Glutamatergic neuron (in vitro differentiated cells): Measurements from ENCODE around the gene AOX1. TPM values are rescaled to one million over a fixed set of nuclear protein-coding genes. Genes with fewer than 3 reads are reported as not detected.

Source experiments
- DNase-seq: peaks from one replicate; pipeline ENCODE4 v3.0.0; 2022
- H3K27ac Mint-ChIP-seq: one replicate; pipeline ENCODE4 v1.8.0; 2020; ENCODE audit warnings: mild to moderate bottlenecking, mixed read lengths, inconsistent platforms; ENCODE audit not compliant: unreplicated experiment
- H3K27me3 Mint-ChIP-seq: one replicate; pipeline ENCODE4 v1.8.0; 2020; ENCODE audit warnings: mild to moderate bottlenecking, moderate library complexity, mixed read lengths, inconsistent platforms; ENCODE audit not compliant: unreplicated experiment
- H3K36me3 Mint-ChIP-seq: one replicate; pipeline ENCODE4 v1.8.0; 2020; ENCODE audit warnings: mild to moderate bottlenecking, mixed read lengths, inconsistent platforms; ENCODE audit not compliant: unreplicated experiment
- H3K4me1 Mint-ChIP-seq: one replicate; pipeline ENCODE4 v1.8.0; 2020; ENCODE audit warnings: mild to moderate bottlenecking, low read depth, mixed read lengths, inconsistent platforms; ENCODE audit not compliant: unreplicated experiment
- H3K4me3 Mint-ChIP-seq: one replicate; pipeline ENCODE4 v1.8.0; 2020; ENCODE audit warnings: mild to moderate bottlenecking, mixed read lengths, inconsistent platforms; ENCODE audit not compliant: unreplicated experiment
- H3K9me3 Mint-ChIP-seq: one replicate; pipeline ENCODE4 v1.8.0; 2020; ENCODE audit warnings: mild to moderate bottlenecking, moderate library complexity, mixed read lengths, inconsistent platforms; ENCODE audit not compliant: unreplicated experiment
- total RNA-seq: library from RNA; stranded (reverse); fragmentation: NEBNext Ultra II Directional; extraction: Animal tissue kit (Norgen Biotek cat#: 25700); gene quantifications from one replicate; pipeline ENCODE4 v1.2.1, GENCODE V29; 2021; ENCODE audit not compliant: unreplicated experiment
- TF ChIP-seq, protein P1 (sequence below): fragments of 200-600 bp; sonication (generic); IDR thresholded peaks from one replicate; pipeline ENCODE4 v1.5.0; 2021; ENCODE audit not compliant: partially characterized antibody, unreplicated experiment

Gene AOX1
- total RNA-seq, 1 donor from 2014 or later = 0.32 TPM

DNA sequence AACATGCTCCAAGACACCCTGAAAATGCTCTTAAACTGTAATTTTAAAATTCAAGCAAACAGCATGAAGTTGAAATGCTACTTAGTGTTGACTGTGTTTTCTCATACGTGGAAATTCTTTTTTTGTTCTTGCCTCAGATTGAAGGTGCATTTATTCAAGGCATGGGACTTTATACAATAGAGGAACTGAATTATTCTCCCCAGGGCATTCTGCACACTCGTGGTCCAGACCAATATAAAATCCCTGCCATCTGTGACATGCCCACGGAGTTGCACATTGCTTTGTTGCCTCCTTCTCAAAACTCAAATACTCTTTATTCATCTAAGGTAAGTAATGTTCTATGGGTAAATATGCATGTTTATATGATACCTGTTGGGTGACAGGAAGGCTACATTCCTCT lies 82.7 kb downstream of the AOX1 start:
- TF ChIP-seq, protein P1, sequence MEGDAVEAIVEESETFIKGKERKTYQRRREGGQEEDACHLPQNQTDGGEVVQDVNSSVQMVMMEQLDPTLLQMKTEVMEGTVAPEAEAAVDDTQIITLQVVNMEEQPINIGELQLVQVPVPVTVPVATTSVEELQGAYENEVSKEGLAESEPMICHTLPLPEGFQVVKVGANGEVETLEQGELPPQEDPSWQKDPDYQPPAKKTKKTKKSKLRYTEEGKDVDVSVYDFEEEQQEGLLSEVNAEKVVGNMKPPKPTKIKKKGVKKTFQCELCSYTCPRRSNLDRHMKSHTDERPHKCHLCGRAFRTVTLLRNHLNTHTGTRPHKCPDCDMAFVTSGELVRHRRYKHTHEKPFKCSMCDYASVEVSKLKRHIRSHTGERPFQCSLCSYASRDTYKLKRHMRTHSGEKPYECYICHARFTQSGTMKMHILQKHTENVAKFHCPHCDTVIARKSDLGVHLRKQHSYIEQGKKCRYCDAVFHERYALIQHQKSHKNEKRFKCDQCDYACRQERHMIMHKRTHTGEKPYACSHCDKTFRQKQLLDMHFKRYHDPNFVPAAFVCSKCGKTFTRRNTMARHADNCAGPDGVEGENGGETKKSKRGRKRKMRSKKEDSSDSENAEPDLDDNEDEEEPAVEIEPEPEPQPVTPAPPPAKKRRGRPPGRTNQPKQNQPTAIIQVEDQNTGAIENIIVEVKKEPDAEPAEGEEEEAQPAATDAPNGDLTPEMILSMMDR = no peak
- DNase-seq = no peak
- H3K4me1 Mint-ChIP-seq = no peaks in the 10 kb centered on the region
- peaks cover 2% of the 10 kb centered on the region for H3K27me3 Mint-ChIP-seq
- H3K4me3 Mint-ChIP-seq = no peak overlapping the region
- no peaks in the 10 kb centered on the region for H3K36me3 Mint-ChIP-seq
- H3K9me3 Mint-ChIP-seq = peaks cover 2% of the 10 kb centered on the region
- H3K27ac Mint-ChIP-seq = no peak overlapping the region

DNA sequence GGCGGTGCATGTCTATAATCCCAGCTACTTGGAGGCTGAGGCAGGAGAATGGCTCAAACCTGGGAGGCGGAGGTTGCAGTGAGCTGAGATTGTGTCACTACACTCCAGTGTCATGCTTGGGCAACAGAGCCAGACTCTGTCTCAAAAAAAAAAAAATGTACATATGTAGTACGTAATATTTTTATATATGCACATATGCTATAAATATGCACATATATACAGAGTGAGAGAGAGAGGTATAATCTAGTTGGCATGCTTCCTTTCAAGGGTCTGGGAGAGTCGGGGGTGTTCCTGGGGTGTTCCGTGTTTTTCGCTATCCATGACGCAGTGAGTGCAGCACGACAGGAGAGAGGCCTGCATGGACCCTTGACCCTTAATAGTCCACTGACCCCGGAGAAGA lies 83.5 kb downstream of the AOX1 start:
- peaks cover 2% of the 10 kb centered on the region for H3K27me3 Mint-ChIP-seq
- no peaks in the 10 kb centered on the region for H3K36me3 Mint-ChIP-seq
- no peak overlapping the region for H3K27ac Mint-ChIP-seq
- TF ChIP-seq, protein P1 = no peak
- DNase-seq = no peak
- peaks cover 1% of the 10 kb centered on the region for H3K9me3 Mint-ChIP-seq
- no peak overlapping the region for H3K4me3 Mint-ChIP-seq
- no peaks in the 10 kb centered on the region for H3K4me1 Mint-ChIP-seq

DNA sequence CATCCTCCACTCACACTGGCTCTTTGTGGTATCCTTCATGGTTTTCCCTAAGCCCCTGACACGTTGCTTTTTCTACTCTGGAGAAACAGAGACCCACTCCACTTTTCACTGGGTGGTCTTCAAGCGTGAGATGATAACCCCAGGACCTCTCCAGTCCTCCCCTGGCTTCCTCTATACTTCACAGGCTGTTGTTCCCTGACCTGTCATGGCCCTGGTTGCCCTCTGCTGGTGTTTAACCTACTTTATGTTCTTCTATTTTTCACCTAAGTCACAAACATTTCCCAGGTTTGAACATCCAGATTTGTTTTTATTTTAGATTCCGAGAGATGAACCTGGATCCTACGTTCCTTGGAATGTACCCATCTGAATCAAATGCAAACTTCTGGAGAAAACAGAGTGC lies 84.5 kb downstream of the AOX1 start:
- DNase-seq = no peak
- Mint-ChIP-seq H3K27me3 (peaks cover 2% of the 10 kb centered on the region), H3K36me3 (no peaks in the 10 kb centered on the region), H3K27ac (no peak overlapping the region), H3K9me3 (peaks cover 1% of the 10 kb centered on the region), H3K4me3 (no peak overlapping the region), H3K4me1 (no peaks in the 10 kb centered on the region)
- TF ChIP-seq, protein P1 = no peak

DNA sequence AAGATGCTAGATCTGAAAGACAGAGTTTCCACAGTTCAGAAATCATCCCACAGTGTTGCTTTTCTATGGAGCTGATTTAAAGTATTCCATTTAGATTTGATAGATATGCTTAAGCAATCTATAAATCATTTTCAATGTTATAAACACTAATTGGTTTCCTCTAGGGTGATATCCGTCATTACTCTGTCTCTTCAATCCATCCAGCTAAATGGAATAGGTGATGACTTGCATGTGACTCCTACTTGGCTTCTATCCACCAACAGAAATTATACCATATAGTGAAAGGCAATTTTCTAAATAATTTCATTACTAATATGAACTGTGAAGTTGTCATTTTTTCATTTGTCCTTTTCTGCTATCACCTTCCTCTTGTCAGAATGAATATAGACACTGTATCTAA lies 84.9 kb downstream of the AOX1 start:
- no peaks in the 10 kb centered on the region for H3K4me1 Mint-ChIP-seq
- peaks cover 1% of the 10 kb centered on the region for H3K9me3 Mint-ChIP-seq
- no peak for DNase-seq
- H3K36me3 Mint-ChIP-seq = no peaks in the 10 kb centered on the region
- peaks cover 2% of the 10 kb centered on the region for H3K27me3 Mint-ChIP-seq
- TF ChIP-seq, protein P1 = no peak
- H3K27ac Mint-ChIP-seq = no peak overlapping the region
- H3K4me3 Mint-ChIP-seq = no peak overlapping the region

DNA sequence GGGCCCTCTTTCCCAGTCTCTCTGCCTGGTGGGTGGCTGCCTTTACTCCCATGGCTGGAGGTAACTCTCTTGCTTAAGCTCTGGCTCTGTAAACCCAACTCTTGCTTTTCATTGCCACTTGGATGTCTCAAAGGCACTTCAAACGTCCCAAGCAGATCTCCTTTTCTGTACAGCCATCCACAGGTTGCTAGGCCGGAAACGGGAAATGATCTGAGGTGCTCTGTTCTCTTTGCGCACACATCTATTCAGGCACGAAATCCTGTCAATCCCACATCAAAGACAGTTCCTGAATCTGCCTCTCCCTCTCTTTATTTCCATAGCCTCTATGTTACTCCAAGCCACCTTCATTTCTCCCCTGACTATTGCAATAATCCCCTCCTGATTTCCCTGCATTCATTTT lies 87.4 kb downstream of the AOX1 start:
- no peak for DNase-seq
- H3K27ac Mint-ChIP-seq = no peak overlapping the region
- no peaks in the 10 kb centered on the region for H3K36me3 Mint-ChIP-seq
- H3K27me3 Mint-ChIP-seq = peaks cover 2% of the 10 kb centered on the region
- H3K4me3 Mint-ChIP-seq = no peak overlapping the region
- no peaks in the 10 kb centered on the region for H3K4me1 Mint-ChIP-seq
- TF ChIP-seq, protein P1 = no peak
- peaks cover 1% of the 10 kb centered on the region for H3K9me3 Mint-ChIP-seq
